Activated CD8-positive, alpha-beta memory T cell treated with anti-CD3 and anti-CD28 coated beads, Interleukin-2, amount 50 U/mL, for 24 hours (primary cell): ENCODE data around the gene TMEM42.

Experiments
- DNase-seq: peaks from one replicate; pipeline ENCODE4 v3.0.0-alpha.2; 2020; ENCODE audit errors: extremely low read depth

TMEM42 gene

GRCh38 chr3:44874308-44874707 lies 12.6 kb downstream of the TMEM42 start, which contains the start of gene TGM4:
TSS of gene TGM4 (plus strand) at chr3:44874608. CDS start at chr3:44874679, 71 bp downstream.
- DNase-seq: no peak

GRCh38 chr3:44875596-44875995 lies 13.9 kb downstream of the TMEM42 start:
- DNase-seq: no peak

- no peak for DNase-seq
Observed at GRCh38 chr3:44877333-44877732, 15.6 kb downstream of the TMEM42 start.

DNA sequence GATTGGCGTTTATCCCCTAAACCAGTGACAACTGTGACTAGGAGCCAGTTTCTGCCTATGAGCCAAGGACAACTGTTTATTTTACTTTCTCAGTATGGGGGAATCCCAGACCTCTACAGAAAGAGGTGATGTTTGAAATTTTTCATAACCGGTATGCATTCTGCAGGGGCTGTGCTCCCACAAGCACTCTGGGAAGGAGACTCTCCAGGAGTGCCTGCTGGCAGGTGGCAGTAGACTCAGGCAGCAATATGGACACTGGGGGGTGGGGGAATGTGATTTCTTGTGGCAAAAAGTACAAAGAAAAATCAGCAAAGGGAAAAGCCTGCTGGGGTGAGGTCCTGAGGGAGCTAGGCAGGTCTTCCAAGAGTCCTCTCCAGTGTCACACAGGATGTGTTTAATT lies 18.6 kb downstream of the TMEM42 start:
- no peak for DNase-seq

GRCh38 chr3:44883213-44883955 lies 21.7 kb downstream of the TMEM42 start:
- DNase-seq: no peak

DNA sequence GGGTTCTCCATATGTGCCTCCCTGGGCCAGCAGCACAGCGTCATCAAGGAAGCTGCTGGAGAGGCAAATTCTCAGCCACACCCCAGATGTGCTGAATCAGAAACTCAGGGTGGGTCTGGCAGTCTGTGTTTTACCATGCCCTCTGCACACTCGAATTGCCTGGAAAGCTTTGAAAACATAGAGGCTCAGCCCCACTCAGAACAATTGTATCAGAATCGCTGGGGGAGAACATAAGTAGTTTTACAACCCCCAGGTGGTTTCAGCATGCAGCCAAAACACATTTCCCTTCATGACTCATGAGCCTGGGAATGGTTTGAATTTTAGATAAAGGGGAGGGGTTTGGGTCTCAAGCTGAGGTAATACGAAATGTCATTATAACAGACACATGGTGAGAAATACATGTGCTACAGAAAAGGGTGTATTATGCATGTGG lies 22.3 kb downstream of the TMEM42 start:
- no peak for DNase-seq

GRCh38 chr3:44885618-44886017 lies 23.9 kb downstream of the TMEM42 start:
- no peak for DNase-seq

DNA sequence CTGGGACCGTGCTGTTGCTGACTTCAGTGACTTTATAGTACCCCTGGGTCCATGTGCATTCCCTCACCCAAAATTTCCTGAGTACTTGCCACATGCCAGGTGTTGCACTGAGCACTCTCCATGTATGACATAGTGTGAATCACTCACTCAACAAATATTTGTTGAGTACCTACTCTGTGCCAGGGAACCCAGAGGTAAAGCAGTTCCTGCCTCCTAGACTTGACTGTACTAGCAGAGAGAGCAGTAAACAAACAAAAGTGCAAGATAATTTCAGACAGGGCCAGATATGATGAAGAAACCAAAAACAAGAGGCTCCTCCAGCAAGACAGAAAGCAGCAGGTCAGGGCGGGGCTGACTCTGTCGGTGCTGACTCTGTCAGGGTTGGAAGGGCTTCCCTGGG lies 24.8 kb downstream of the TMEM42 start:
- no peak for DNase-seq

GRCh38 chr3:44887101-44887500 lies 25.4 kb downstream of the TMEM42 start:
- no peak for DNase-seq

DNA sequence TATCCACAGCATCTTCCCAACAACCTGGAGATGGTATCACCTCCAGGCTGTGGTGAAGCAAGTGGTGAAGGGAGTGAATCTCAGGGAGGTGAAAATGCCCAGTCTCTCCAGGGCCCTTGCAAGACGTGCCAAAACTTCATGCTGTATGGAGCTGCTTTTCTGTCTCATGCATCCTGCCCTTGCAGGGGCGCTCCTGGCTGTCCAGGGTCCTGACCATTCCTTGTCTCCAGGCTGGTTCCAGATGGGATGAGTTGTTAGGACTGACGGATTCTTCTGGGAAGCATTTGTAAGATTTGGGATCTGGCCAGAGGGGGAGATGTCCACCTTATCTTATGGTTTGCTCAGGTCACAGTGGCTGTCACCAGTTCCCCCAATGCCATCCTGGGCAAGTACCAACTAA lies 28.5 kb downstream of the TMEM42 start:
- no peak for DNase-seq

GRCh38 chr3:44890852-44891251 lies 29.1 kb downstream of the TMEM42 start:
- no peak for DNase-seq

DNA sequence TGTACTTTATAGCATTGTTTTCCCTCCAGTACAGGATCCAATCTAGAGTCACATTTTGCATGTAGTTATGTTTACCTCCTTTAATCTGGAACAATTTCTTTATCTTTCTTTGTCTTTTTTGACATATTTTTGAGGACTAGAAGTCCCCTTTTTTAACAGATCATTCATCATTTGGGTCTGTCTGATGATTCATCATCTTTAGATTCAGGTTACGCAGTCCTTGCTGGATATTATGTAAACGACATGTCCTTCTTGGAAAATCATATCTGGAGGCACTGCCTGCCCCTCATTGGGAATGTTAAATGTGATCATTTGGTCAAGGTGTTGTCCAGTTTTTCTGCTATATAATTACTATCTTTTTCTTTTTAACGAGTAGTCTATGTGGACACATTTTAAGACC lies 31.0 kb downstream of the TMEM42 start:
- no peak for DNase-seq

- DNase-seq: no peak
Observed at GRCh38 chr3:44893097-44893496, 31.4 kb downstream of the TMEM42 start.

GRCh38 chr3:44894485-44894884 lies 32.8 kb downstream of the TMEM42 start:
- no peak for DNase-seq

- DNase-seq: no peak
Observed at GRCh38 chr3:44896440-44896839, 34.7 kb downstream of the TMEM42 start.

- no peak for DNase-seq
Observed at GRCh38 chr3:44899683-44900367, 38.1 kb downstream of the TMEM42 start.

- DNase-seq: no peak
Observed at GRCh38 chr3:44902628-44903027, 40.9 kb downstream of the TMEM42 start.

GRCh38 chr3:44903314-44903713 lies 41.6 kb downstream of the TMEM42 start:
- no peak for DNase-seq

- DNase-seq: no peak
Observed at GRCh38 chr3:44903751-44904150, 42.0 kb downstream of the TMEM42 start.

GRCh38 chr3:44905446-44906157 lies 43.9 kb downstream of the TMEM42 start:
- no peak for DNase-seq

- DNase-seq: no peak
Observed at GRCh38 chr3:44906997-44907396, 45.3 kb downstream of the TMEM42 start.

- no peak for DNase-seq
Observed at GRCh38 chr3:44907612-44908011, 45.9 kb downstream of the TMEM42 start.

DNA sequence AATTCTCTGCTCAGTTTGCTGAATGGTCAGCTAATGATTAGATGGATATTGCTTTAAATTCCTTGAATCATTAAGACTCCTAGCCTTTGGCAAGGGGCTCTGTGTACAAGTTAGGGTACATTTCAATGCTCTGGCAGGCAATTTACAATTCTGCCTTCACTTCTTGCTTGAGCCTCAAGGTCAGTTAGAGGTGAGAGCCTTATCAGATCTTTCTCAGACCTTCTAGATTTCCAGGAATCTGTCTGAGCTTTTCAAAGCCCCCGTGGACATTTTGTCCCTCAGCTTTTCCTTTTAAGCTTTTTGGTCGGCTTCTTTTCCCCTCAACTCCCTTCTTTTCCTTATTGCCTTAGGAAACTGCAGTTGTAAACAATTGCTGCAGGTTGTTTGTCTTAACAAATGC lies 47.4 kb downstream of the TMEM42 start:
- no peak for DNase-seq
